BJ (cell line): ENCODE data around the gene ARHGAP12. TPM values are rescaled to one million over a fixed set of nuclear protein-coding genes. Genes with fewer than 3 reads are reported as not detected.

Source experiments
- CTCF ChIA-PET: fragments of 350-600 bp; formaldehyde crosslinking; extraction: SDS; loops from one replicate; lab custom pipeline; 2021; ENCODE audit warnings: antibody characterized with exemption, inconsistent platforms; lab: Yijun Ruan, JAX
- POLR2A ChIA-PET: fragments of 300-600 bp; sonication (Branson Sonifier 250); formaldehyde crosslinking; extraction: SDS; loops from one replicate; lab custom pipeline; 2021; ENCODE audit warnings: antibody characterized with exemption; lab: Charles Lee
- DNase-seq: peaks from one replicate; pipeline ENCODE4 v3.0.0-alpha.2; 2011; ENCODE audit warnings: low read depth
- H3K27me3 ChIP-seq: 2 replicates; pipeline ENCODE4 v1.6.0; 2011; ENCODE audit warnings: low read length; ENCODE audit not compliant: control insufficient read depth, insufficient read depth
- H3K36me3 ChIP-seq: 2 replicates; pipeline ENCODE4 v1.5.1; 2011; ENCODE audit warnings: low read length; ENCODE audit not compliant: control insufficient read depth, insufficient read depth
- H3K4me3 ChIP-seq: 2 replicates; pipeline ENCODE4 v1.5.1; 2011; ENCODE audit warnings: low read depth, mild to moderate bottlenecking, control low read depth, low read length
- CTCF ChIP-seq: IDR thresholded peaks from 2 replicates; pipeline ENCODE4 v1.5.1; 2011; ENCODE audit warnings: low read depth, mild to moderate bottlenecking, control low read depth, inconsistent platforms, low read length, moderate library complexity; ENCODE audit not compliant: insufficient read depth
- polyA plus RNA-seq: library from polyadenylated mRNA; depleted of rRNA; stranded (reverse); fragments of >200 nt; gene quantifications from 2 replicates; pipeline ENCODE4 v1.2.3, GENCODE V29; 2011

The ARHGAP12 gene
- polyA plus RNA-seq, 1 experiment: 7.5 TPM

DNA sequence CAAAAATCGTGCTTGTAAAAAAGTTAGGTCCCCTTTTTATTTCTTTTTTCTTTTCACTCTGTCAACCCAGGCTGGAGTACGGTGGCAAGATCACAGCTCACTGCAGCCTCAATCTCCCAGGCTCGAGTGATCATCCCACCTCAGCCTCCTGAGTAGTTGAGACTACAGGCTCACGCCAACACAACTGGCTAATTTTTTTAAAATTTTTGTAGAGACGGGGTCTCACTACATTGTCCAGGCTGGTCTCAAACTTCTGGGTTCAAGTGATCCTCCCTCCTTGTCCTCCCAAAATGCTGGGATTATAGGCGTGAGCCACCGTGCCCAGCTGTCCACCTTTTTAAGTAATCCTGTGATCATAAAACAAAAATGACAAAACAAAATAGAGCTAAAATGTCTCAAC is 19.4 kb upstream of the ARHGAP12 start:
- DNase-seq: no peak
- Histone ChIP-seq H3K4me3 (no peak overlapping the region), H3K36me3 (no peaks in the 10 kb centered on the region), H3K27me3 (no peaks in the 10 kb centered on the region)
- ChIA-PET POLR2A (no interaction called here), CTCF (interaction anchor here (0.7 to 1.8 kb wide), 4 partner anchors 18 to 188 kb away, joined by 4 to 6 read pairs (median 5); no protein-coding TSS in a partner anchor)
- TF ChIP-seq CTCF: no peak

DNA sequence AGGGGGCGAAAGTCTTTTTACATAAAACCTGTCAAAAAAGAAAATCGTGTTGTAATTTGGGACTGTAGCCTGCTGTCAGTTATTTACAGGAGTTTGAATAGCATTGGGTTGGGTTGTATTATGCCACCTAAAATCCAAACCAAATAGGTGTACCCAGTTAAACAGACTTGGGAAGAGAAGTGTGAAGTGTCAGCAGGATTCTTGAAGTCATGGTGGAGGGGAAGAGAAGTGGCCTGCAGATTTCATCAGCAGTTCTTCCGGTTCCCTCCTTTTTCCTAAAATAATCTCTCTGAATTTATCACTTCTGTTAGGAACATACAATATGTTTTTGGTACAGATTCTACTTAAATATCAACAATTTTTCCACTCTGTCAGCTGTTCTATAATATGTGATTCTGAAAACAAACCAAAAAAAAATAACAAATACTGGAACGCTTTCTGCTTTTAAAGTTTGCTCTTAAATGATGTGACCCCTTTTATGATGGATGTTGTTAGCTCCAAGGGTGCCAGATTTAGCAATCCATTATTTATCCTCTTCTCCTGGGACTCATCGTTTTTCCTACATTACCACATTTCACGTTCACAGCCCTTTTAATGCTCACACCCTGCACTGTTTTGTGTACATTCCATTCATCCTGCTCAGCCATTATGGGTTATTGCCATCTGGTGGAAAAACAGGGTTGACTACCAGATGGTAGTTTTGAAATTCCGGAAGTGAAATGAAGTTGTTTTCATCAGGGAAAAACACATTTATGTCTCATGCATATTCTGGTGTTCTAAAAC is 18.7 kb upstream of the ARHGAP12 start:
- Histone ChIP-seq H3K4me3 (no peak overlapping the region), H3K36me3 (no peaks in the 10 kb centered on the region), H3K27me3 (no peaks in the 10 kb centered on the region)
- CTCF ChIA-PET: interaction anchor here (0.7 to 1.8 kb wide), 5 partner anchors 18 to 188 kb away, joined by 4 to 6 read pairs (median 5); no protein-coding TSS in a partner anchor
- POLR2A ChIA-PET: no interaction called here
- peak; percentile 11; the same call in 1 of the 2 replicates for TF ChIP-seq CTCF
- peak; percentile 90 for DNase-seq

- H3K36me3 ChIP-seq: no peaks in the 10 kb centered on the region
- no peaks in the 10 kb centered on the region for H3K27me3 ChIP-seq
- TF ChIP-seq CTCF: no peak
- POLR2A ChIA-PET: interaction anchor here (0.6 kb wide), 1 partner anchor 329 kb away, joined by 3 read pairs; no protein-coding TSS in a partner anchor
- no peak for DNase-seq
- no peak overlapping the region for H3K4me3 ChIP-seq
- CTCF ChIA-PET: interaction anchor here (0.6 kb wide), 3 partner anchors 209 to 1186 kb away, joined by 3 to 4 read pairs (median 3); no protein-coding TSS in a partner anchor
Measured at GRCh38 chr10:31945392-31945791, 16.8 kb upstream of the ARHGAP12 start.

- Histone ChIP-seq H3K27me3 (no peaks in the 10 kb centered on the region), H3K4me3 (no peak overlapping the region), H3K36me3 (no peaks in the 10 kb centered on the region)
- ChIA-PET CTCF (no interaction called here), POLR2A (no interaction called here)
- no peak for DNase-seq
- no peak for TF ChIP-seq CTCF
Measured at GRCh38 chr10:31944071-31944433, 15.4 kb upstream of the ARHGAP12 start.

- Histone ChIP-seq H3K36me3 (no peaks in the 10 kb centered on the region), H3K27me3 (no peaks in the 10 kb centered on the region), H3K4me3 (no peak overlapping the region)
- ChIA-PET CTCF (interaction anchor here (0.8 to 1.2 kb wide), 2 partner anchors 10 to 81 kb away, joined by 3 read pairs; no protein-coding TSS in a partner anchor), POLR2A (no interaction called here)
- TF ChIP-seq CTCF: no peak
- DNase-seq: no peak
Measured at GRCh38 chr10:31942892-31943291, 14.3 kb upstream of the ARHGAP12 start.
